ENCODE results near the gene RNF141.

The RNF141 gene

DNA sequence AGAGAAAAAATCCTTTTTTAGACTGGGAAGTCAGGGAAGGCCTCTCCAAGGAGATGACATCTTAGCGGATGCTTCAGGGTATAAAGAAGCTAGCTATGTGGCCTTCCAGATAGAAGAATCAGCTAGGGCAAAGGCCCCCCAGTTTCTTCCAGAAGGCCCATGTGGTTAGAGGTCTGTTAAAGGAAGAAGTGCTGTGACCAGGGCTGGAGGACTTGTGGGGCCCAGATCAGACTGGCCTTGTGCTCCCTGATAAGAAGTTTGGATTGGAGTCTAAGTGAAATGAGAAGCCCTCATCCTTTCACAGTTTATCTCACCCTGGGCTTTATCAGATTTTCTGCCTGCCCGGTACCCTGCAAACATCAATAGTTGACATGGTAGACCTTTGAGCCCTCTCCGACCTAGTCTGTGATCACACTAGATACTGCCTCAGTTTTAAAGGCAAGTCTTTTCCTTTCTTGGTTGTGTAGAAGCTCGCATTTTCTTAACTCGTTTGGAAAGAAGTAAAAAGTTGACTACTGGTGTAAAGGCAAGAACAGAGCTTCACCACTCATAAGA, 78.2 kb downstream of the RNF141 start:
- no peaks in the 10 kb centered on the region for H3K79me2 ChIP-seq (ENCODE audit: control insufficient read depth, insufficient read depth, low read length, unreplicated experiment)
- no peak overlapping the region for H2AFZ ChIP-seq (ENCODE audit: low read length, unreplicated experiment)

More for the DNA sequence above, 78.2 kb downstream of the RNF141 start:
- Histone ChIP-seq H3K27ac (ENCODE audit: low read depth, low read length) (no peak overlapping the region), H3K36me3 (ENCODE audit: insufficient read depth, low read length) (peaks cover 15% of the 10 kb centered on the region), H3K4me1 (ENCODE audit: control insufficient read depth, insufficient read depth, low read length, unreplicated experiment) (peaks cover 6% of the 10 kb centered on the region), H3K27me3 (ENCODE audit: insufficient read depth, low read length) (no peaks in the 10 kb centered on the region), H3K4me3 (ENCODE audit: low read depth, low read length) (no peak overlapping the region)
